HPDE6-E6E7 (cell line): ENCODE results near the gene HTRA3.
A peak's percentile ranks its signal among the peaks of the same experiment; 100 is the strongest.

Experiments used
- DNase-seq: peaks from one replicate; pipeline ENCODE4 v3.0.0; 2011; ENCODE audit warnings: missing footprints; ENCODE audit errors: extremely low spot score

HTRA3 gene

GRCh38 chr4:8234715-8235114 lies 34.8 kb upstream of the HTRA3 start:
- no peak for DNase-seq

GRCh38 chr4:8235224-8235623 lies 34.3 kb upstream of the HTRA3 start:
- no peak for DNase-seq

DNA sequence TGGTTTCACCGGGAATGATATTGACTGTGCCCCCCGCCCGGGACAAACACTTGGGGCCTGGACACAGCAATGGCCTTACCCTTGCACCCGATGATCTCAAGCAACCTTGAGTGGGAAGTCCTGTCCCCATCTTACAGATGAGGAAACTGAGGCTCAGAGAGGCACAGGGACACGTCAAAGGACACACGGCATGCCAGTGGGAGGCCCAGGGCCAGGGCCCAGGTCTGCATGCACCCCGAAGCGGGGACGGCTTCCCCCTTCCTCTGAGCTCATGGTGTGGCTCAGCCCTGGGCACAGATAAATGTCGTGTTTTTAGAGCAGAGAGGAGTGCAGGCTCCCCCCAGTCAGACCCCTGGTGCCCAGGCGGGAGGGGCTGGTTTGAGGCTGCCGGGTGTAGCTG lies 33.9 kb upstream of the HTRA3 start:
- DNase-seq = no peak

- no peak for DNase-seq
Observed at GRCh38 chr4:8236106-8236919, 33.2 kb upstream of the HTRA3 start.

DNA sequence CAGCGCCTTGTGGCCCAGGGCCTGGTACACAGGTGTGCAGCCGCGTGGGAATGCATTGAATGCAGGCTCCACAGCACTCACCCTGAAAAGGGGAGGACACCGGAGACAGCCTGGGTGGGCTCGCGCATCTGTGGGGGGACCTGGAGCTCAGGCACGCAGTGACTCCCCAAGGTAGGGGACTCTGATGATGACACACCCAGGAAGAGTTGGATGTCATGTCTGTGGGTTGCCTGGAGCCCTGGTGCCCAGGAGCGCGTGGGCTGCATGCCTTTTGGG lies 32.7 kb upstream of the HTRA3 start:
- DNase-seq = no peak

DNA sequence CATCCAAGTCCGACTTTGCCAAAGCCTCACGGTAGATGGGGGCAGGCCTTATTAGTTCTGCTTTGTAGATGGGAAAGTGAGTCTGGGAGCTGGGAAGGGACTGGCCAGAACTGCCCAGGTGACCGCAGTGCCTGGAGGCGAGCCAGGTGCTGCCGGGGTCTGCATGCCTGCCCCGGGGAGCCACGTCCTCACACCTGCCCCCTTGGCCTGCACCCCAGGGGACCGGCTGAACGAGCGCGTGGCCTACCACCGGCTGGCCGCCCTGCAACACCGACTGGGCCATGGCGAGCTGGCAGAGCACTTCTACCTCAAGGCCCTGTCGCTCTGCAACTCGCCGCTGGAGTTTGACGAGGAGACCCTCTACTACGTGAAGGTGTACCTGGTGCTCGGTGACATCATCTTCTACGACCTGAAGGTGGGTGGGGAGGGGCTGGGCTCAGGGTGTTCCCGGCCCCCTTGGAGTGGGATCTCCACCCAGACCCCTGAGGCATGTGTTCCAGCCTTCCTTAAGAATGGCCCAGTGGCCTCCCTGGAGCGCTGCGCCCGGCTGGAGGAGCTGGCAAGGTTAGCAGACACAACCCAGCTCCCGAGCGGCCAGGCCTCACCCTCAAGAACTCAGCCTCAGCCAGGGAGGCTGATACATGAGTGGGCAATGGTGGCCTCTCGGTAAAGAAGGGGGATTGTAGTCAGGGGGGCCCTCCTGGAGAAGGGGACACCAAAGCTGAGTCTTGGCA lies 32.1 kb upstream of the HTRA3 start:
- DNase-seq = no peak

- no peak for DNase-seq
Observed at GRCh38 chr4:8238036-8238511, 31.5 kb upstream of the HTRA3 start.

DNA sequence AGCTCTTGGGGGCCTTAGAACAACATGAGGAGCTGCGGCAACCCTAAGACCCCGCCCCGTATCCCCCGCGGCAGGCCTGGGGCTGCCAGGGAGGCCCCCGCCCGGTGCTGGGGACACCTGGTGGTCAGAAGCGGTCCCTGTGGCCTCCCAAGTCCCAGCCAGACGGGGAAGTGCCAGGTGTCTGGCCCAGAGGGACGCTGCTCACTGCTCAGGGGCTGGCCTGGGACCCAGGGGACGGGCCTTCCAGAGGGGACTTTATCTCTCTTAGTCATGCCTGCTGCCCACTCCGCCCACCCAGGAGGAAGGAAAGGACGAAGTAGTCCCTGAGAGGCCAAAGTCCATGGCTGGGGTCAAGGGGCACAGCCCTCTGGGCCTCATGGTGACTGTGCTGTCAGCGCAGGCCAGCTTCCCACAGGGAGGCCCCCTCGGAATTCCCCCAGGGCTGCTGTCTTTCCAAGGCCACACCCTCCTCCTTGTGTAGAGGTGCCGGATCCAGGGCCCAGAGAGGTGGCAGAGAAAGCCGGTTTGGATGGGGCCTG lies 31.0 kb upstream of the HTRA3 start:
- no peak for DNase-seq

DNA sequence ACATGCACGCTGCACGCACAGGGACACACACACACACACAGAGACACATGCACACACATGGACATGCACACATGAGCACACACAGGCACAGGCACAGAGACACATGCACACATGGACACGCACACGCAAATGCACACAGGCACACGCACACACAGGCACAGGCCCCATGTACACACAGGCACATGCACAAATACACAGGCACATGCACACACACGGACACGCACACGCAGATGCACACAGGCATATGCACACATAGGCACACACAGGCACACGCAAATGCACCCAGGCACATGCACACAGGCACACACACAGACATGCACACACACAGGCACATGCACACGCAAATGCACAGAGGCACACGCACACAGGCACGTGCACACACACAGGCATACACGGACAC lies 30.3 kb upstream of the HTRA3 start:
- no peak for DNase-seq

DNA sequence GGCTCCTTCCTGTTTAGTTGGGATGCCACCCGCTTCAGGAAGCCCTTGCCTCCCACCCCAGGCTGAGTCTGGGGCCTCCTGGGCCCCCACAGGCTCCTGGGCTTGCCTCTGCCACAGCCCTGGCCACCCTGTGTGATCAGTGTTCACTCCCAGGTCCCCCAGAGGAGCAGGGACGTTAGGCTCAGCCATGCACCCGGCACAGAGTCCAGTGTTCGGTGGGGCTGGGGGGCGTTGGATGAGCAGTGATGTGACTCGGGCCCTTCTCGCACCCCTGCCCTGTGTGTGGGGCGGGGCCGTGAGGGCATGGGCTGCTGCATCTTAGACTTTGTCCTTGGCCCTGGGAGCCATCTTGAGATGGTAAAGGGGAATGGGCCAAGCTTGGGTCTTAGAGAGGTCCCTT lies 29.9 kb upstream of the HTRA3 start:
- no peak for DNase-seq

- no peak for DNase-seq
Observed at GRCh38 chr4:8240211-8241041, 29.1 kb upstream of the HTRA3 start.

- DNase-seq = no peak
Observed at GRCh38 chr4:8241211-8241779, 28.3 kb upstream of the HTRA3 start.

GRCh38 chr4:8241895-8242696 lies 27.5 kb upstream of the HTRA3 start:
- peak; percentile 69 for DNase-seq

DNA sequence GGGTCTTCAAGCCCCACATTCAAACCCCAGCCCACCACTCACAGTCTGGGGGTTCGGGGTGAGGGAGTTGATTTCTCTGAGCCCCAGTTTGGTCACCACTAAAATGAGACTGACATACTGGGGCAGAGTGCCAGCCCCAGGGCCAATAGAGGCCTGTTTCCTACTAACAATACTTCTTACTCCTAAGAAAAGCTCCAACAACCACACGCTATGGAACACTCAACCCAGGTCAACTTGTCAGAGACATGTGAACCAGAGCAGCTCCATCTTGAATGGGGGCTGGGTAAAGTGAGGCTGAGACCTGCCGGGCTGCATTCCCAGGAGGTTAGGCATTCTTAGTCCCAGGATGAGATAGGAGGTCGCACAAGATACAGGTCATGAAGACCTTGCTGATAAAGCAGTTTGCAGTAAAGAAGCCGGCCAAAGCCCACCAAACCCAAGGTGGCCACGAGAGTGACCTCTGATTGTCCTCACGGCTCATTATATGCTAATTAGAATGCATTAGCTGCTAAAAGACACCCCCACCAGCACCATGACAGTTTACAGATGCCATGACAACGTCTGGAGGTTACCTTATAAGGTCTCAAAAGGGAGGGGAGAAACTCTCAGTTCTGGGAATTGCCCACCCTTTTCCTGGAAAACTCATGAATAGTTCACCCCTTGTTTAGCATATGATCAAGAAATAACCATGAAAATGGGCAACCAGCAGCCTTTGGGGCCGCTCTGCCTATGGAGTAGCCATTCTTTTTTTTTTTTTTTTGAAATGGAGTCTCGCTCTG lies 26.6 kb upstream of the HTRA3 start:
- DNase-seq = no peak

- DNase-seq = no peak
Observed at GRCh38 chr4:8244001-8244757, 25.4 kb upstream of the HTRA3 start.

- DNase-seq = no peak
Observed at GRCh38 chr4:8244931-8245460, 24.6 kb upstream of the HTRA3 start.

GRCh38 chr4:8245884-8246833 lies 23.4 kb upstream of the HTRA3 start:
- DNase-seq = no peak
